Tongue (tissue), 1 donor: ENCODE measurements around the gene PFDN4. TPM values are rescaled to one million over a fixed set of nuclear protein-coding genes. Genes with fewer than 3 reads are reported as not detected.

Experiments
- total RNA-seq: library from RNA; depleted of rRNA; stranded (reverse); fragments of >200 nt; gene quantifications from one replicate; pipeline ENCODE4 v1.2.3, GENCODE V29; 2014

Gene PFDN4
- total RNA-seq, 1 donor from 2014 or later, result 53.7 TPM

Other genes with a start within 250 kb of the PFDN4 start
- 2.4 TPM for gene BCAS1, start 137.5 kb upstream of the PFDN4 start, total RNA-seq
- gene CYP24A1, start 34.1 kb upstream of the PFDN4 start, total RNA-seq, result 0.41 TPM